NCI-H2196 treated with DMSO at 0.1 percent for 48 hours (cell line): ENCODE measurements around the gene DOCK1.

Experiments used
- DNase-seq: peaks from one replicate; lab custom pipeline; 2025; ENCODE audit not compliant: unreplicated experiment; lab: John Stamatoyannopoulos, UW

The DOCK1 gene

DNA sequence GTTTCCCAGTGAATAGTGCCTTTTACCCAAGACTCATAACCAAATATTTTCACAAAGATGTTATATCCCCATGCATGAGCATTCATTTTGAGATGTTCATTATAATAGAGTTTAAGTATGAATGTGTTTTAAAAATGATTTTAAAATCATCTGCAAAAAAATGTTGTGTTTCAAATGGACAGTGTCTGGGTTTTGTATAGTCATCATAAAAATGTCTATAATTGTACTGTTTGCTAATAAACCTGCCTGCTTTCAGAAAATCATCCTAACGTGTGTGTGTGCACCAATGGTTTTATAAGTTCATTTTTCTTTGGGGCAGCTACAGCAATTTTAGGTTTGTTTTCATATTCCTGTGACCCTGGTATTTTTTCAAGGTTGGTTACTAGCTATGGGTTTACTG, 228.0 kb downstream of the DOCK1 start:
- no peak for DNase-seq

DNA sequence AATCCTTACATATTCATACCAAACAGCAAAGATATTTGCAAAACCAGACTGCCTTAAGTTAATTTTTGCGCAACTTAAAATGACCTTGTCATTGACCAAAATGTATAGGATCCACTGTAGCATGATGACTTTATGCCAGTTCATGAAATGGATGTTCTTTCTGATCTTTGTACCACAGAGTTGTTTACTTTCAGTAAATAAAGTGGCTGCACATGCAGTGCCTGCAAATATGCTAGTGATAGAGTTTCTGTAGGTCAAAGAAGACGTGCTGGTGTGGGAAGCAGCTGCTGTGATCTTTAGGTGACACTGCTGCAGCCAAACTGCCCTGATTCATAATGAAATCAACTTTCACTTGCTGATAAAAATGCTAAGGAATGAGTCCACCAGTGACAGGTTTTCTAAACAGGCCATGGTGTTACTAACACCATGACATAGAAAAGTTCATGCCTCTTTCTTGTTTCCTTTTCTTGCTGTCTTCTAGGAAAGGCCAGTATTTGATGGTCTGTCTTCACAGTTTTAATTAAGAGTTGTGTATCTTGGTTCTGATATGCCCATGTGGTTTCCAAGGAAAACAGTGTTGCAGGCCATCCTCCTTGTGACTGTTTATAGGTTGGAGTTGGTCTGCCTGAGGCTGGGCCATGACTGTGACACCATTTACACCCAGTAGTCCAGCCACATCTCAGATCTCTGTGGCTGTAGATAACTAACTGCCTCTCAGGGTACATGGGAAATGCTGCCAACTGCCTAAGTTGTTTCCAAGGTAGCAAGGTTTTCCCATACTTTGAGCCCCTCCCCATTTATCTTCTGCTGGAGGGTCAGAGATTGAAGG, 228.7 kb downstream of the DOCK1 start:
- DNase-seq: no peak

DNA sequence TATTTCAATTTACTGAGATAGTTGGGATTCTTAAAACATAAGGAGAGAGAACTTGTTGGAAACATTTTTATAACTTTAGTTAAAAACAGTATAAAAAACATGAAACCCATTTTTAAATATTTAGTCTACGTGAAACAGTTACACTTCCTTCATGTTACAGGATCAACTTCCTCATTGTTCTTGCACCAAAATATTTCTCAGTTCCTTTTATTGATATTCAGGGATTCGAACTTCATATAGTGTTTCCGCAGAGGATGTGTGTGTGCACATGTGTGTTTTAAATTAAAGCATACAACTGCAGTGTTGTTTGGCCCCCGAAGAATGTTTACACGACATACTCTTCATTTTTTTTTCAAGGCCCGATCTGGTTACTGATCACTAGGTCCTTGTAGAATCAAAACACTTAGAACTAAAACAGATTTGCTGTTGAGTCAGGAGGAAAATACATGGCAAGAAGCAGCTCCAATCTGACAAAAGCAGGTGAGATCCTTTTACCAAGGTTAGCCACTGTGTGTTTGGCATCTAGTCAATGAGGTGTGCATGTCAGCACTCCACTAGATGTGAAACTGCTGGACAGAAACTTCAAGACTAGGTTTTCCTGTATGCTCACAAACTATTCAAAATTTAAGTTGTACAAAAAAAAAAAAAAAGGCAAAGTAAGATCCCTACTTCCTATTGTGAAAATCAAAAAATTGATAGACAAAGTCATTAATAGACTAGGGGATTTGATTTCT, 230.8 kb downstream of the DOCK1 start:
- DNase-seq: no peak

DNA sequence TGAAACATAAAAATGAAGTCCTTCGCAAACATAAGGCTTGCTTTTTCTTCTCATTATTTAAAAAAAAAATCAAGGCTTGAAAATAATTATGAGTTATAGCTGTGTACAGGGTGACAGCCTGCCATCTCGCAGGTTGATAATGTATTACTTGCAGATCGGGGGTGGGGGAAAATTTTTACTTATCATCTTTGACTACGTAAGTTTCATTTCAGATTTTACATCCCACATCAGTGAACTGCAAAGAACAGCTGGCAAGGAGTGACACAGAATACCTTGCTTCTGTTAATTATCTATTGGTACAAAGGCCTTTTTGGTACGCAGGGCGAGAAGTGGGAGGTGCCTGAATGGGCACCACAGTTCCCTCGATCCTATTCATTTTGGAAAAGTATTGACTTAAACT, 232.2 kb downstream of the DOCK1 start:
- no peak for DNase-seq

DNA sequence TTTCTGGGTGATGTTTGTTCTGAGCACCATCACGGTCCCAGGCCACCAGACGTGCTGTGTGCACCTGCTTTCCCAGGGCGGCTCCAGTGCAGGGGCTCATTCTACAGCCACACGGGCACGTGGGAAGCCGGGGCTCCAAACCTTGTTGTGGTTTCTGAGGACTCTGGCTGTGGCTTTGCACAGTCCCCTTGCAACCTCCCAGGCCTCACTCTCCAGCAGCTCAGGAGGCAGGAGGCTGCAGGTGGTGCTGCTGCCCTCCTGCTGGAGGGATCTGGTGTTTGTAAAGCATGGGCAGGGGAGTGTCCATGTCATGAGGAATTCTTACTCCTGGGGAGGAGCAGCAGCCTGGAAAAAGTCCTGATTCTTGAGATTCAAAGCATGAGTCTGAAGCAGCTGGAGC, 236.9 kb downstream of the DOCK1 start:
- no peak for DNase-seq

DNA sequence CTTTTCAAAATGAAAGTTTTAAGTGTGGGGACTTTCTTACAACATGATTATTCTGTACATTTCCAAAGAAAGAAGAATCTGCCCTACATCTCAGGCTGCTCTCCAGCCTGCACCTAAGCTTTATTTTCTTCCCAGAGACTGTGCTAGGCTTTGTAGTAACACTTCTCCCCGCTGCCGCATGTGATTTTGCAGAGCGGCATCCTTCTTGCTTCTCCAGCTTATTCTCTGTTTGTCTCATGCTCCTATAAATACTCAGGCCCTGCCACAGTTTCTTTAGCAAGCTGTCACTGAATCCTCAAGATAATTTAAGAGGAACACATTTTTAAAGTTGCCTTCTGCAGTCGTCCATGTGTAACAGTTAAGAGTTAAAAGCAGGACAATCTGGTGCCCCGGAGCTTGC, 237.6 kb downstream of the DOCK1 start:
- DNase-seq: no peak

DNA sequence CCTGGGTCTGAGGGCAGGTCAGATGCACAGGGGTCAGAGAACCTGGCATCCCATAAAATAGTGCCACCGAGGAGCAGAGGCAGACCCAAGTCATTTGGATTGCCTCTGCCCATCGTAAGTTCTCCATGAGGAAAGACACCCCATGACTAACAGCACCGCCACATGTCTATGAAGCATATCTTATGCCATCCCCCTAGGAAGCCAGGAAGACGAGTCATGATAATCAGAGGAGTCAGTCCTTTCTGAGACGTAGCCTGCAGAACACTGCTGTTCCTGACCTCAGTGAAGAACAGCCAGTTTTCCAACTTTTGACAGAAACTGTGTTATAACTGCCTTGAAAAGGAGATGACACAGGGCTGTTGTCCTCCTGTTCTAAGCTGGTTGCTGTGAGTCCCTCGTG, 239.9 kb downstream of the DOCK1 start:
- DNase-seq: no peak

DNA sequence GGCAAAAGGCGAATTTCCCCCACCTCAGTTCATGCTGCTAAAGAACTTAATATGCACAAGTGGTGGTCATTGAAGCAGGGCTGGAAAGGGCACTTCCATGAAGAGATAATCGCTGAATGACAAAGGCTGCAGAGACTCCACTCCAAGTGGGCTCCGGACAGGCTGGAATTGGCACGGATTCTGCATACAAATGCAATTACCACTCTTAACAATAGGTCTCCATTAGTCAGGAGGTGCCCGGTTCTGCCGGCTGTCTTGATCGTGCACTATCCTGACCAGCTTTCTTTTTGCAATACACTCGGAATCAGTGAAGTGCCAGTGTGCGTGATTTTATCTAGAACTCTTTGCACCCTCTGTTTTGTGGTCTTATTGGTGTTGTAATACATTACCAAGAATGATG, 241.4 kb downstream of the DOCK1 start:
- no peak for DNase-seq

DNA sequence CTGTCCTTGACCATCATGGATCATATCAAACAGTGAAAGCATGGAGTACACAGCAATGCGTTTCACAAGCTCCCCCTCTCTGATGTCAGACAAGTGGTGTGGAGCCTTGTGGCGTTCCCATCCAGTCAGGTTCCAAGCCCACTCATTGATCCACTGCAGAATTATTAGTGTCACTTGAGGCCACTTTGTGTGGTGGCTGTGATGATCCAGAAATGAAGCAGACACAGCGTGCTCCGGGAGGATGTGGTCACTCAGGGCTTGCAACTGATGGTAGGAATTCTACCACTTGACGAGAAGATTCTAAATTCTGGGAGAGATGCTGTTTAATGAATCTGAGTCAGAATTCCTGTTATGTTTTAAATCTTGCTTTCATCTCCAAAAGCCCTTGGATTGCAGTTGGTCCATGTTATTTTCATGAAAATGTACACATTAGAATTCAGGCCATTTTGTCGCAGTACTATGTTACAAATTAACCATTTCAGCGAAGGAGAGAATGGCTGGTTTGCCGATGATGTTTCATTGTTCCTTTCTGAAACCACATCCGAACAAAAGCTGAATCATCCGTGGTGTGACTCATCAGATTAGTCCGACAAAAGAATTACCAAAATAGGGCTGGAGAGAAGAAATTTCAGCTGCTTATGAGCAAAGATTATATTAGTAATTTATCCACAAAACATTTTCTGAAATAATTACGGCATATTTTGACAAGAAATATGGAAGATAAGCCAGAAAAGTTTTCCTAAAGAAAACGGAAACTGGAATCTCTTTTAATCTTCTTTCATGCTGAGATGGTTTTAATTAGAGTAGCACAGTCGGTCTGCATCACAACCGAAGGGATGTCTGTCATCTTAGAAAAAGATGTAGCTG, 243.1 kb downstream of the DOCK1 start:
- no peak for DNase-seq

DNA sequence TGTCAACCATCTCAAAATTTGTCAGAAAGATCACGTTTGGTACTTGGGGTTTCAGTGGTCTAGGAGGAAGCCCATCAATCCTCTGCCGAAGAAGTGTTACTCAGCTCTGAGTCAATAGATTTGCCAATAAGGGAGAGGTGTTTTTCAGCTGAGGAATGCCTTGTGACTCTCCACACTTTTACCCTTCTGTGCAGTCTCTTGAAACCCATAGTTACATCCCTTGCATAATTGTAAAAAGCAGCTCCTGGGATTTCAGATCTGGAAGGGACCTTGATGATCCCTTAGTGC, 243.6 kb downstream of the DOCK1 start:
- DNase-seq: no peak

DNA sequence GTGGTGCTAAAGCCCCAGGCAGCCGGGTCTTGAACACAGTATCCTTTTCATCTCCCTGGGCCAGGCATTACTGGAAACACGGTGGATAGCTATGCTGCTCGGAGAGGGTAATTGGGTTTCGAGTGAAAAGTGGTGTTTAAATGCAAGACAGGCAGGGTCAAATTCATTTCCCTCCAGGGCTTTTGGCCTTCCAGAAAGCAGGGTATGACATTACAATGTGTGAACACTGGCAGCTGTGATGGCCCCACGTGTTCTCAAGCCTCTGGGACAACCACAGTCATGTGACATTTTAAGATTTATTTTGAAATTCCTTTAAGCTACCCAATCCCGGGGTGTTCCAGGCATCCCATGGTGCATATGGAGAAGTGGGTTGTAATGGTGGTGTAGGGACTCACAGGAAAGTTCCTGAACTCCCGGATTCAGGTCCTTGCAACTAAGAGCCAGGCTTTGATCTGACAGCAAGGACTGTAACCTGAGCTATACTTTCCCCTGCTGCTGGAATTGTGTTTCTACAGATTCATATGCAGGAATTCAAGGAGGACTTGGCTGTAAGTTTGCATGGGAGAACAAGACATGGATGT, 244.4 kb downstream of the DOCK1 start:
- no peak for DNase-seq

DNA sequence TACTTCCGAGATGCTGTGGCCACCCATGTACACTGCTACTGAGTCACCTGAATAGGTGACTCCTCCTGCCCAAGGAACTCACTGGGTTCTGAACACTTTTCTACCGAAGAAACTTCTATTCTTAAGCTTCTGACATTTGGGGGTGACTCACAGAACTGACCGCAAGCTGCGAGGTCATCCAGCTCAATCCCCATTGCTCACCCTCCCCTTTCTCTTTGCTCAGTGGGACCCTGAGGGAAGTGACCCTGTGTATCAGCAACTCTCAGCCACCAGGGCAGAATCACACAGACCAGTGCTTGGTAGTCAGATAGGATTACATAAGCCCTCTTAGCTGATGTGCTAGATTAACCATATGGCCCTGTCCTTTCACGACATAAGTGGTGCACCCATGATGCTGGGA, 244.9 kb downstream of the DOCK1 start:
- no peak for DNase-seq

DNA sequence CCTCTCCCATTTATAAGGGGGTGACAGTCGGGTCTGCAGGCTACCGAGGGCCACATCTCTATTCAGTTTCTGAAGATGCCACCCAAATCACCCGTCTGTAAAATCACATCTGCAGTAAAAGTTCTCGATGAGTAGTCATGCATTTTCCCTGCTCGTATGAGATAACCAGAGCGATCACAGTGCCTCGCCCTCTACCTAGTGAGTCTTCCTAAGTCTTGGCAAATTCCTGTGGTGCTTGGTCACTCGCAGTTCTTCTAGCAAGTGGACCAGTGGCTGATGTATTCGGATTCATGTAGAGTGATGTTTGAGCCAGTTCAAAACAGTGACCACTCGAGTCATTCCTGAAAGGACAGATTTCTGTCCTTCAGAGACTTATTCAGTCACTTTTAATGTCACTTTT, 246.3 kb downstream of the DOCK1 start:
- DNase-seq: no peak

DNA sequence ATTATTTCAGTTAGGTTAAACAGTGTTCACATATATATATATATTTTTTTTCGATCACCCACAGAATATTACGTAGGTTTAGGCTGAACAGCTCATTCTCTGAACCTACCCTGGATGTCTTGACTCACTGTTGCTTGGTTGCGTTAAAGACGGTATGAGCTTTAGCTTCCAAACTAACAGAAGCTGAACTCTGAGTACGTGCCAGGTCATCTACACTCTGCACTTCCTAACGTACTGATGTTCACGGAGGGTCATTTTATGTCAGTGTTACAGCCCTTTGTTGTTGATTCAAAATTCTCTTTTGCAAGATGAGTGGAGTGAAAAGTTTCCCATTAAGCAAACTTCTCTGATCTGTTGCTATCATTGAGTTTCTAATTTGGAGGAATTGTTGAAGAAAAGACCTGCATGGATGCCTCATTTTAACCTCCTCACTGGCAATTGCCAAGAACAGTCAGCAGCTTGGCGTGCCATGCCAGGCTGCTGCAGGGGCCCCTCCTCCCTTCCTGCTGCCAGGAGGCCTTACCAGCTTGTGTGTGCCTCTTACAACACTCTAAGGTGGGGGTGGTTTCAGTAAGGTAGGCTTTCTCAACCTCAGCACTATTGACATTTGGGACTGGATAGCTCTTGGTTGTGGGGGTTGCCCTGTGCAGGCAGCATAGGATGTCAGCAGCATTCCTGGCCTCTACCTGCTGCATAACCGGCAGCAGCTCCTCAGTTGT, 246.9 kb downstream of the DOCK1 start:
- DNase-seq: no peak

DNA sequence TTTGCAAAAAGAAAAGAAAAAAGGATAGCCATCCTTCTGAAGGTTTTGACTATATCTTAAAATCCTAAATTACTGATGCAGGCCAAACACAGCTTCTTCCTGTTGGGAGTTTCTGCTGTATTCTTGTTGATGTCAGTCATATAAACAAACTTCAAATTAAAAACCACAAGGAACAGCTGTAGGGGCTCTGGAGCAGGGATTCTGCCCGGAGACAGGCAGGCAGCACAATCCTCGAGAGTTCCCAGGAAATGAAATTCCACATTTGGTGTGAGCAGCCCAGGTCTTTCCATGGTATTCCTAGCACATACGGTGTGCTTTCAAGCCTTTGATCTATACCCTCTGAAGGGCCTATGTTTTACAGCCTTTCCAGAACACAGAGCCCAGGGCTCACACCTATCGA, 248.0 kb downstream of the DOCK1 start:
- DNase-seq: no peak

DNA sequence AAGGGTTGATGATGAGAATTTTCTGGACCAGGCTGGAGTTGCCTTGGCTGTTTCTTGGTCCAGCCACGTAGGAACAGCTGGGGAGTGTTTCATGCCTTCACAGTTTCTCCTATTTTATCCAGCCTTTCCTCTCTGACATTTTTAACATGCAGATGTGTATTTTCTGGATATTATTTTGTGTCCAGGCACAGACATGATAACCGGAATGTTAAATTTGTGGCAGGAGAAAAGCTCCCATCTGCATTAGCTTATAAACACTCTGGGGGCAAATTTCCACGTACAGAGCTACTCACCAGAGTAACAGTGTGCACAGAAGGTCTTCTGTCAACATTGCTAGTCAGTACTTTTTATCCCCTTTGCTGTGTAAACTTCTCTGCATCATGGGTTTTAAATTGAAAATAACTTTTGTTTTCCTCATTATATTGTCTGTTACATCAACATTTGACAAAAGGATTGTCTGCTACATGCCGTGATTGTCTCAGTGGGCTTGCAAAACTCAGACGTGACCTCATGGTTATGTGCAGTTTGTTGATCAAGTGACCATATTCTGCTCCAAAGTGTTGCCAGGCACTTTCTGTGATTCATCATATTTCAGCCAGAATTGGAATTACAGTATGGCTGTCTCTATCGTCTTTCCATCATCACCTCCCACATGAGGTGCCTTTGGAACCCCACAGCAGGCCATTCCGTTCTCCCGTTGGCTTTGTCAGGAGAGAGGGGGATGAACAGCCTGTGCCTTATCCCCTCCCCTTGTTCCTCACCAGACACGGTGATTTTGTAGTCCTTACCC, 249.8 kb downstream of the DOCK1 start:
- DNase-seq: no peak

DNA sequence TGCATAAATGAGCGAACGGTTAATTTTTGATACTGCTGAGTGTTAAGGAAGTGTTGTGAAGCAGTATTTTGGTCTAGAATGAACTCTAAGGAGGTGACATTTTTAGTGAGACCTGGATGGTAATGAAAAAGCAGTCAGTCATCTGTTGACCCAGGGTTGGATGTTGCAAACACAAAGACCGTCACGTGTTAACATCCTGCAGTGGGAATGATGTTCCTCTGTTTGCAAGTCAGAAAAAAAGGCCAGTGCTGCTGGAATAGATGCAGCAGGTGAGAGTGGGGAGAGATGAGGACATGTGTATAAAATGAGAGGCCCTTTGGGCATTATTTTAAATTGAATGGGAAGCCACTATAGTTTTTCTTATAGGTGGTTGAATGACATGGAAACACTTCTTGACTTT, 251.9 kb downstream of the DOCK1 start:
- DNase-seq: no peak

DNA sequence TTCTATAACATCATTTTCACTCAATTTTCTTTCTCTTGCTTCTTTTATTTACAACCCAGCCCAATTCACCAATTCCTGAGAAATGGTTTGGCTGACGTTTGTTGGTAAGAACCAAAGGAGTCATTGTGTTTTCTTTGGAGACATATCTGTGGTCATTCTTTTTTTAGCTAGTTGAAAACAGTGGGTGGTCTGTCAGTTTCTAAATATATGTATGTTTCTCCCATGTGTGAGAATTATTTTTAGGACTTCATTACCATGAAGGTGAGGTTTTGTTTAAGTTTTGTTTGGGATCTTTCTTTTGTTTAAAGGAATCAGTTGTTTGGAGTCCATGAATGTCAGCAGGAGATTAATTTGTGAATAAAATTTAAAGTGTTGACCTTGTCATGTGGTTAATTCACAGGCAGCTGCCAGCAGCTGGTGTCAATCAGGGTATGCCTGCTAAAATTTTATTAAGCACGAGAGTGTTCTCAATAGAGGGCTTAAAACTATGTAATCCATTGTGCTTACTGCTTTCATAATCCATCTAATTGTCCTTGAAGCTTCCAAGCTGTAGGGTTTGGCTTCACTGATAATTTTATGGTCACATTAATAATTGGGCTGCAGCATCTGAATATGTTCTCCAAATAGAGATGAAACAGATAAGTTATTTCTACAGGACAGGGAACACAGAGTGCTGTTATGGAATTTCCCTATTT, 252.4 kb downstream of the DOCK1 start:
- DNase-seq: no peak

DNA sequence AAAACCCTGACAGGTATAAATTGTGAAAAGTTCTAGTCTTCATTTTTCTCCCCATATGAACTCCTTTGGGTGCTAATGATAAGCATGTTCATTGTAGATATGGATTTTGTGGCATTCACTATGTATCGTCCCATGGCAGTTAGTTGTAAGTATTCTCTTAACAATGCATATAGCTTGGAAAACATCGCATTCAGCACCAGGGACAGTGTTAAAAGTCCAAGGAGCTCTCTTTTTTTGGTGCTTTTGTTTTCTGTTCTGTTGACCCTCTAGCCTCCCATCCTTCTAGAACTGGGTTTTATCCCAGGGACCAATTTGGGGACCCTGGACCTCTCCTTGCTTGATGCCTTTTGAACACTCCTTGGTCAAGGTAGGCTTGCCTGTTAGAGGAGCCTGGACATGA, 253.4 kb downstream of the DOCK1 start:
- no peak for DNase-seq
